OCI-LY7 (cell line): ENCODE results near the gene RNF220. TPM values are rescaled to one million over a fixed set of nuclear protein-coding genes. Genes with fewer than 3 reads are reported as not detected.
A peak's percentile ranks its signal among the peaks of the same experiment; 100 is the strongest.

Experiments used
- BruUV-seq: library from RNA; stranded (reverse); fragments of 400-500 nt; replicated peaks from 2 replicates; lab custom pipeline; 2021; lab: Mats Ljungman, UMichigan
- CTCF ChIA-PET: fragments of 300-600 bp; sonication (Branson Sonifier 250); formaldehyde crosslinking; loops from one replicate; lab custom pipeline; 2022; ENCODE audit warnings: antibody characterized with exemption; ENCODE audit not compliant: unreplicated experiment; lab: Charles Lee
- POLR2A ChIA-PET: fragments of 300-600 bp; sonication (Branson Sonifier 250); formaldehyde crosslinking; loops from one replicate; lab custom pipeline; 2022; ENCODE audit warnings: antibody characterized with exemption; lab: Charles Lee
- DNase-seq: peaks from one replicate; pipeline ENCODE4 v3.0.0-alpha.2; 2015; ENCODE audit warnings: low spot score
- H2AFZ ChIP-seq: fragments of 200-600 bp; sonication (generic), shearing (Covaris generic); 2 replicates; pipeline ENCODE4 v1.6.1; 2014; ENCODE audit warnings: mild to moderate bottlenecking, antibody characterized with exemption, low read length, moderate library complexity
- H3K27ac ChIP-seq: fragments of 200-600 bp; sonication (generic); 2 replicates; pipeline ENCODE4 v1.5.1; 2014; ENCODE audit warnings: mixed run types, low read depth, mild to moderate bottlenecking, moderate library complexity, low read length, inconsistent platforms; ENCODE audit not compliant: poor library complexity, severe bottlenecking
- H3K36me3 ChIP-seq: fragments of 200-600 bp; sonication (generic); 2 replicates; pipeline ENCODE4 v1.6.1; 2014; ENCODE audit warnings: mild to moderate bottlenecking, antibody characterized with exemption, low read length, moderate library complexity, mixed read lengths; ENCODE audit not compliant: insufficient read depth
- H3K4me1 ChIP-seq: fragments of 200-600 bp; sonication (generic); 2 replicates; pipeline ENCODE4 v1.5.1; 2014; ENCODE audit warnings: mild to moderate bottlenecking, low read length; ENCODE audit not compliant: insufficient read depth, poor library complexity, severe bottlenecking
- H3K4me2 ChIP-seq: fragments of 200-600 bp; sonication (generic); 2 replicates; pipeline ENCODE4 v1.6.1; 2014; ENCODE audit warnings: mild to moderate bottlenecking, low read length
- H3K4me3 ChIP-seq: fragments of 200-600 bp; sonication (generic); 2 replicates; pipeline ENCODE4 v1.5.1; 2014; ENCODE audit warnings: mild to moderate bottlenecking, low read depth, low read length; ENCODE audit not compliant: poor library complexity, severe bottlenecking
- H3K79me2 ChIP-seq: fragments of 200-600 bp; sonication (generic); 2 replicates; pipeline ENCODE4 v1.6.1; 2016; ENCODE audit warnings: low read depth, mild to moderate bottlenecking, low read length, moderate library complexity, mixed read lengths; ENCODE audit not compliant: insufficient read depth
- H3K9me2 ChIP-seq: fragments of 200-600 bp; sonication (generic); 2 replicates; pipeline ENCODE4 v1.6.1; 2016; ENCODE audit warnings: mild to moderate bottlenecking, low read length, mixed read lengths; ENCODE audit not compliant: insufficient read depth
- H3K9me3 ChIP-seq: fragments of 200-600 bp; sonication (generic); 2 replicates; pipeline ENCODE4 v1.6.1; 2014; ENCODE audit warnings: mild to moderate bottlenecking, mixed run types, low read length, mixed read lengths
- H4K20me1 ChIP-seq: fragments of 200-600 bp; sonication (generic); 2 replicates; pipeline ENCODE4 v1.6.1; 2014; ENCODE audit warnings: mild to moderate bottlenecking, antibody characterized with exemption, low read length, moderate library complexity, mixed read lengths; ENCODE audit not compliant: insufficient read depth
- CTCF ChIP-seq: fragments of 200-600 bp; sonication (generic); conservative IDR thresholded peaks from 2 replicates; pipeline ENCODE4 v1.5.1; 2014; ENCODE audit warnings: mild to moderate bottlenecking, antibody characterized with exemption, low read length, moderate library complexity, mixed read lengths
- EZH2phosphoT487 ChIP-seq: fragments of 200-600 bp; sonication (generic); IDR thresholded peaks from 2 replicates; pipeline ENCODE4 v1.6.1; 2018; ENCODE audit warnings: low read depth, borderline replicate concordance, mild to moderate bottlenecking, mixed run types, antibody characterized with exemption, low read length, moderate library complexity, mixed read lengths
- intact Hi-C: fragments of 100-400 bp; cut with micrococcal nuclease; formaldehyde crosslinking; loops from one replicate; pipeline ENCODE4 v1.10.0; 2022; ENCODE audit not compliant: unreplicated experiment
- total RNA-seq, 2 experiments: library from RNA; depleted of rRNA in 1 of 2; stranded (reverse); fragments of >200 nt in 1 of 2; shearing (Covaris generic) in 1 of 2; gene quantifications; 2 replicates each; pipeline ENCODE4 v1.2.3, GENCODE V29; 2014 to 2022

RNF220 gene
- total RNA-seq, 2 experiments from 2014 or later: 82.3 to 85.5 TPM

DNA sequence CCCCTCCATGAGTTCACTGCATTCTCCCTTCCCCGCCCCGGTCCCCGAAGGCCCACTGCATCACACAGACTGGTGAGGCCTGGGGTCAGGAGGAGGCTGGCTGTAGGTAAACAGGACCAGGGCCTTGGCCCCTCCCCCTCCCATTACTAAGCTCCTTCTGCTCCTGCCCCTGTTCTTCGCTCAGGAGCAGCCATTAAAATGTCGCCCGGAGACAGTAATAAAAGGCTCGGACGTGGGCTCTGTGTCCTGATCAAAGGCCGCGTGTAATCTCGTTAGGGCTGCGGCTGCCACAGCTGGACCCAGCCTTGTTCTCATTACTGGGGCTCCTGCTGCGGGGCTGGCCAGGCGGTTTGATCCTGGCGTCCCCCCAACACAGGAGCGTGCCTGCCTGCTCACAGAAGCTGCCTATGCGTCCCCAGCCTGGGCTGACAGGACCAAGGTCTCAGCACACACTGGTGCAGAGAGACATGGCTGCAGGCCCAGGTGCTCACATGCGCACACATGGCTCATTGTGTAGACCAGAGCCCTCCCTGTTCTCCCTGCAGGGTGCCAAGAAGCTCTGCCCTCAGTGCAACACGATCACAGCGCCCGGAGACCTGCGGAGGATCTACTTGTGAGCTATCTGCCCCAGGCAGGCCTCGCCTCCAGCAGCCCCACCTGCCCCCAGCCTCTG lies 245.2 kb downstream of the RNF220 start:
- BruUV-seq: no TSS peak
- Histone ChIP-seq H3K36me3 (peaks cover 64% of the 10 kb centered on the region), H3K4me2 (no peak overlapping the region), H4K20me1 (no peaks in the 10 kb centered on the region), H3K9me3 (no peaks in the 10 kb centered on the region), H3K9me2 (no peaks in the 10 kb centered on the region), H3K79me2 (no peaks in the 10 kb centered on the region), H3K4me1 (no peaks in the 10 kb centered on the region), H2AFZ (no peak overlapping the region), H3K27ac (no peak overlapping the region), H3K4me3 (no peak overlapping the region)
- intact Hi-C loops: loop anchor here (10.0 kb wide), 1 partner anchor 275 kb away; no protein-coding TSS in a partner anchor
- CTCF ChIA-PET: interaction anchor here (0.6 kb wide), 1 partner anchor 57 kb away, joined by 7 read pairs; no protein-coding TSS in a partner anchor
- TF ChIP-seq EZH2phosphoT487: no peak
- TF ChIP-seq CTCF: no peak
- no peak for DNase-seq
- POLR2A ChIA-PET: interaction anchor here (1.0 kb wide), 1 partner anchor 10 kb away, joined by 3 read pairs; no protein-coding TSS in a partner anchor

- BruUV-seq: TSS peak; percentile 91
- no peaks in the 10 kb centered on the region for H3K9me2 ChIP-seq
- POLR2A ChIA-PET: interaction anchor here (1.0 to 1.3 kb wide), 2 partner anchors 9 to 17 kb away, joined by 3 to 4 read pairs; no protein-coding TSS in a partner anchor
- H3K79me2 ChIP-seq: no peaks in the 10 kb centered on the region
- no peaks in the 10 kb centered on the region for H4K20me1 ChIP-seq
- intact Hi-C loops: loop anchor here (10.0 kb wide), 1 partner anchor 276 kb away; no protein-coding TSS in a partner anchor
- H3K4me2 ChIP-seq: no peak overlapping the region
- no peak for DNase-seq
- TF ChIP-seq CTCF: no peak
- no peak for TF ChIP-seq EZH2phosphoT487
- CTCF ChIA-PET: interaction anchor here (0.6 to 0.7 kb wide), 2 partner anchors 13 to 56 kb away, joined by 3 to 7 read pairs; no protein-coding TSS in a partner anchor
- H3K36me3 ChIP-seq: peaks cover 57% of the 10 kb centered on the region
- no peak overlapping the region for H2AFZ ChIP-seq
- H3K4me1 ChIP-seq: no peaks in the 10 kb centered on the region
- H3K4me3 ChIP-seq: no peak overlapping the region
- no peaks in the 10 kb centered on the region for H3K9me3 ChIP-seq
- H3K27ac ChIP-seq: no peak overlapping the region
These were observed 246.0 kb downstream of the RNF220 start for GRCh38 chr1:44651069-44651468.
